NCI-H82 (cell line): ENCODE results near the gene ATP6V1E1.
"Not testable (repeated sequence)": the region's sequence is repeated elsewhere in the genome, so short reads cannot be mapped to it uniquely, and the experiment has no call there.

Experiments used
- DNase-seq: peaks from one replicate; lab custom pipeline; 2025; lab: John Stamatoyannopoulos, UW

Gene ATP6V1E1

DNA sequence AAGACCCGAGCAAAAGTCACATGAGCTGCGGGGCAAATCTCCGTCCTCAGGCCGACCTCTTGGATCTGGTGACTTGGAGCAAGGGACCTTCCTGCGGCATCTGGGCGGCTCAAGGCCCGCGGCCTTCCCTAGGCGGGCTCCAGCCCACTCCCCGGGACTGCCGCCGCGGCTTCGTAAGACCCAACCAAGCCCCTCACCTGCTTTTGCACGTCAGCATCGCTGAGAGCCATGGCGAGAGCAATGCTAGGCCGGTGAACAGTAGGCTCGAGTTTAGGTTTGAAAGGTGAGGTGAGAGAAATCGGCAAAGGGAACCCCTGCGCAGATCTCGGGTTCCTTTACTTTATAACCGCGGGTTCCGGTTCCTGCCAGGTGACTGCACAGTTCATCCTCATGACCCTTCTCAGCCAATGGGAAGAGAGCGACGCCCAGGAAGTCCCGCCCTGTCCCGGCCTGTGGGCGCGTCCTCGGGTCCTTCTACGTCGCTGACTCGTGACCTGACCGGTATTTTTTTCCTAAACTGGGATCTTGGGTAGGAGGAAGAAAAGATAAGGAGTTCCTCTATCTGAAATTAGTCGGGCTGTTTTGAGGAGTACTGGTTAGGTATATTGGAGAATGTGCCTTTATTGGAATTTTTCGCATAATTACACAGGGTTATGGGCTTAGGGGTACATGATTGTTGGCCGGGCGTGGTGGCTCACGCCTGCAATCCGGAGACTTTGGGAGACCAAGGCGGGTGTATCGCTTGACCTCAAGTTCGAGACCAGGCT, at the start of gene ATP6V1E1:
ATP6V1E1 (minus strand) TSS at position 344 of the 767 bp plus-strand sequence; CDS start at position 230, 114 bp downstream.
- DNase-seq: peak; percentile 94

- DNase-seq: no peak
These were observed 47.0 kb upstream of the ATP6V1E1 start for GRCh38 chr22:17675584-17675983.

DNA sequence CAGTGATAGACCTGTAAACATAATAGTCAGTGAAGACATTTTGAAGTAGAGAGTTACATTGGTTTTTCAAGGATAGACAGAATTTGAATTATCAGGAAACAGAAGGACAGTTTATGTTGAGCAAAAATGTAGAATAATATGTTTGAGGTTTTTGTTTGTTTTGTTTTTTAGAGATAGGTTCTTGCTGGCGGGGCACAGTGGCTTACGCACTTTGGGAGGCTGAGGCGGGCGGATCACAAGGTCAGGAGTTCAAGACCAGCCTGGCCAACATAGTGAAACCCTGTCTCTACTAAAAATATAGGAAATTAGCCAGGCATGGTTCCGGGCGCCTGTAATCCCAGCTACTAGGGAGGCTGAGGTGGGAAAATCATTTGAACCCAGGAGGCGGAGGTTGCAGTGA, 45.6 kb upstream of the ATP6V1E1 start:
- no peak for DNase-seq

DNA sequence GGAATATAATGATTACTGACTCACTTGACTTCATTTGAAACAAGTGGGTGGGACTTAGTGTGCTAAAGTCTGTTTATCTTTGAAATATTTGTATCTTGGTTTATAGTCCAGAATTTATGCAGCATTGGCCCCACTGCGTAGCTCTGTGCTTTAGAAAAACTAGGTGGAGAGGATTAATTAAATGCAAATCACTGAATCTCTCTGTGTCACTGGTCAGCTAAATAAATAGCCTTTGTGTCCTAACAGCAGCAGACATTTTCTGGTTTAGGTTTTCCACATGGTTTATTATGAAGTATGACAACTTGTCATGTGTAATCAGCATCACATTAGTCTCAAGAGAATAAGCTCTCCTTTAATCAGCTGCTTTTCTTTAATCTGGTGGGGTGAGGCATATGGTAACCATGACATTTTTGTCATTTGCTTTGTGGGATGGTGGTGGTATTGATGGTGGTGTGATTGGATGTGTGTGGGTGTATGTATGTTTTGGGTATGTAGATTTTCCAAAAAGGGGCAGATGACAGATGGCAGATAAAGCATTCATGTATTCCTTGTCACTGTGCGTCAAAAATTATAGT, 44.0 kb upstream of the ATP6V1E1 start:
- DNase-seq: peak; percentile 27

GRCh38 chr22:17671521-17672092, 43.1 kb upstream of the ATP6V1E1 start:
- not testable (repeated sequence) for DNase-seq

DNA sequence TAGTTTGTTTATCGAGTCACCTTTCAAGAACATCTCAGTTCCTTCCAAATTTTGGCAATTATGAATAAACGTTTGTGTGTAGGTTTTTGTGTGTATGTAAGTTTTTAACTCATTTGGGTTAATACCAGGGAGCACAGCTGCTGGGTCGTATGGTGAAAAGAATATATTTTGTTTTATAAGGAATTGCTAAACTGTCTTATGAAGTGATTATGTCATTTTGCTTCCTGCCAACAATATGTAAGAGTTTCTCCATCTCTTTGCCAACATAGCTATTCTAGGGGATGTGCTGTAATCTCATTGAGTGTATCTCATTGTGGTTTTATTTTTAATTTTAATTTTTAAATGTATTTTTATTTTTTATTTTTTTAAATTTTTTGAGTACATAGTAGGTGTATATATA, 37.3 kb upstream of the ATP6V1E1 start:
- no peak for DNase-seq

- no peak for DNase-seq
These were observed 36.7 kb upstream of the ATP6V1E1 start for GRCh38 chr22:17665248-17665647.

DNA sequence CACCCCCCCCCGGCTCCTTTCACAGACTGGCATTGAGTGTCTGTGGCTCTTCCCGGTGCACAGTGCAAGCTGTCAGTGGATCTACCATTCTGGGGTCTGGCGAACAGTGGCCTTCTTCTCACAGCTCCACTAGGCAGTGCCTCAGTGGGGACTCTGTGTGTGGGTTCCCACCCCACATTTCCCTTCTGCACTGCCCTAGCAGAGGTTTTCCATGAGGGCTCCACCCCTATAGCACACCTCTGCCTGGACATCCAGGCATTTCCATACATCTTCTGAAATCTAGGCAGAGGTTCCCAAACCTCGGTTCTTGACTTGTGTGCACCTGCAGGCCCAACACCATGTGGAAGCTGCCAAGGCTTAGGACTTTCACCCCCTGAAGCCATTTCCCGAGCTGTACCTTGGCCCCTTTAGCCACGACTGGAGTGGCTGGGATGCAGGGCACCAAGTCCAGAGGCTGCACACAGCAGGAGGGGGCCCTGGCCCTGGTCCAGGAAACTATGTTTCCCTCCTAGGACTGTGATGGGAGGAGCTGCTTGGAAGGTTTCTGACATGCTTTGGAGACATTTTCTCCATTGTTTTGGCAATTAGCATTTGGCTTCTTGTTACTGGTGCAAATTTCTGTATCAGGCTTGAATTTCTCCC, 36.0 kb upstream of the ATP6V1E1 start:
- no peak for DNase-seq

- DNase-seq: no peak
These were observed 28.4 kb upstream of the ATP6V1E1 start for GRCh38 chr22:17656870-17657395.

GRCh38 chr22:17655289-17655688, 26.7 kb upstream of the ATP6V1E1 start:
- no peak for DNase-seq

DNA sequence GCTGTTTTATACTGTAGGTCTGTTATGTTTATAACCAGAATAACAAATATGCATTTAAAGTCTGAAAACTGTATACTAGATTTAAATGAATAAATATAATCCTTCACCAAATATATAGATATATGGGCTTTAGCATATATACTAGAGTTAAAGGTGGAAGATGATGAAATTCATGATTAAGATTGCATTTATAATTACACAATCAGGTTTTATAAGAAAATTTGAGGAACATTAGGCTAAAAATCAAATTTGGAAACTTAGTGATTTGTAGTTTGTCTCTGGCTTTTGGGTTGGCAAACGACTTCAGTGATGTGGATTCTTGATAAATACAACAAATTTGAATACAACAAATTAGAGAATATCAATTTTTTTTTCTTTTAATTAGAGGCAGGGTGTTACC, 20.0 kb upstream of the ATP6V1E1 start:
- no peak for DNase-seq

DNA sequence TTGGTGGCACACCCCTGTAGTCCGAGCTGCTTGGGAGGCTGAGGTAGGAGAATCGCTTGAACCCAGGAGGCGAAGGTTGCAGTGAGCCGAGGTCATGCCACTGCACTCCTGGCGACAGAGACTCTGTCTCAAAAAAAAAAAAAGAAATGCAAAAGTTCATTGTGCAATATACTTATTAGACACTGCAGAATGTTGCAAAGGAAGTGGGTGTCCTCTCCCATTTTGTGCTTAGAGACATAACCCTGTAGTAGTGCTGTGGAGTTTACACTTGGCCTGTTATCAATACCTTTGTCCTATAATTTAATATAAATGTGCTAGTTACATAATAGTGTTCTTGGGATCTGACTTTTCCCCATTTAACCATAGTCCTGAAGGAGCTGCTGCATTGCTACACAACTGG, 19.4 kb upstream of the ATP6V1E1 start:
- no peak for DNase-seq

DNA sequence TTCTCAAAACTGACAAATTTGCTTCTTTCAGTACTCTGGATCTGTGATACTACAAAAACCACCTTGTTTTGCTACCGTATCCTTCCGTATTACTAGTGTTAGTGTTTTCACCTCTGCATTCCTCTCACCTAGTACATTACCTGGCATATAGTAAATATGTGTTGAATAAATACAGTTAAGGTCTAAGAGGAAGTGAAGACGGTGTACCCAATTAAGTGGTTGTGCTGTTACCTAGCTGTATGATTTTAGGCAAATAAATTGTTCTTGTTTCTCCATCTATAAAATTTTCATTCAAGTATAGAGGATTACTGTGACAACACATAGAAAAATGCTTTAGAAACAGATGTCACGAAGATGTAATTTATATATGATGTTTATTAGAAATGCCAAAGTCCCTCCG, 18.9 kb upstream of the ATP6V1E1 start:
- DNase-seq: no peak

GRCh38 chr22:17642357-17642756, 13.8 kb upstream of the ATP6V1E1 start:
- DNase-seq: not testable (repeated sequence)

DNA sequence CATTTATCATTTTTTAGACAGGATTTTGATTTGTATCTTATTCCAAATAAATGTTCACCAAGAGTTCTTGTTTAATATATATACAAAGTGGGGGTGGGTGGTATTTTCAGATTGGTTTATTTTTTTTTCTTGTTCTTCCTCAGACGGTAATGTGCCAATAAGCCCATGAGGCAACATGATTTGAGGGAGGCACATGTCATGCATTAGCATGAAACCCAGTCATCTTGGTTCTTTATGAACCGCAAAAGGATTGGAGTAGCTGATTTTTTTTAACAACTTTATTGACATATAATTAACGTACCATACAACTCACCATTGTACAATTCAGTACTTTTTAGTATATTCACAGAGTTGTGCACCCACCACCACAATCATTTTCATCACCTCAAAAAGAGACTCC, 12.7 kb upstream of the ATP6V1E1 start:
- no peak for DNase-seq

DNA sequence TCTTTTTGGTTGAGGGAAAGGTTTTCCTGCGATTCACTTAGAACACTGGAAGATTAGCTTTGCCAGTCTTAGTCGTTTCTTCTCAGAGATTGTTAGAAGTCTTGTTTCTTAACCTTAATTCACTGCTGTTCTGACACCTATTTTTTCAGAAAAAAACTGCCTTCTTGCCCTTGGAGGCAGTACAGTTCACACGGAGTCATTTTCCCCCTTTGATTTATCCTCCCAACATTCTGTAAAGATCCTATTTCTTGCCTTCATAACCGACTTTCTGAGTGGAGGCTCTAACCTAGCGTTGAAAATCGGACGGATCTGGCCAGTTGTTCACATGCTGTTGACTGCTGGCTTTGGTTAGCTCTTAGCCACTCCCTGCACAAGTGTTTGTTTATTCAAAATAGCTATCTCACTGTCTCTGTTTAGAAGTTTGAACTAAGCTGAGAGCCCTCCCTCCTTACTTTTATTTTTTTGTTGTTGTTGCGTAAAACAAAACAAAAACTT, 10.7 kb upstream of the ATP6V1E1 start:
- DNase-seq: peak; percentile 41

DNA sequence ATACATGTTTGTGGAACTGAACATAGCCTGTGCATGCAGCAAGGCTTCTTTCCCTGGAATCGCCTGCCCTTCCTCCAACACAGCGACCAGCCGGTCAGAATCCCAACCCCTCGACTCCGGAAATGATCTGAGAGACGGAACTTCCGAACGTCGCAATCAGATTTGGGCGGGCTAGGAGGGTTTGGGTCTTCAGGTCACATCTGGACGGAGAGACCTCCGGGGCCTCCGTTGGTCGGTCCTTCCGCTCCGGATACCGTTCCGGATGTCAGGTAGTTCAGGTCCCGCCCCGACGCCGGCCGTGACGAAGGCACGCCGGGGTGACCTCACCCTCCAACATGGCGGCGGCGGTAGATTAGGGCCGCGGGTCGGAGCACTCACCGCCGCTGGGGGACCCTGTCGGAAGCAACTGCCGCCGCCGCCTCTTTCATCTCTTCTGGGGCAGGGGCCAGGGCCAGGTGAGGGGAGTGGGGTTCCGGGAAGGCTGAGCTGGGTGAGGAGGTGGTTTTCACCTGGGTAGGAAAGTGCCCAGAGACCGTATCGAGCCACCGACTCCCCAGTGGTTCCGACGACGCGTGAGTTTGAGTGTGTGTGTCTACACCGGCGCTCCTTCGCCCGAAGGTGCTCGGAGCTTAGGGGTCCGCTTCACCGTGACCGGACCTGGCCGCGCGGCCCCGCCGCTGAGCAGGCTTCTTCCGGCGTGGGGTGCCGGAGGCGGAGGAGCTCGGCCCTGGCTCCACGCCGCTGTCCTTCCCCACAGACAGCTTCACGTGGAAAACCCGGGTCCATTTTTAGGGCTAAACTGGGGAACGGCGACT, 10.1 kb upstream of the ATP6V1E1 start, which contains the start of gene BCL2L13:
BCL2L13 (plus strand) TSS at position 326 of the 815 bp plus-strand sequence. CDS start 16,955 bp downstream, outside the sequence.
- peak; percentile 94 for DNase-seq

DNA sequence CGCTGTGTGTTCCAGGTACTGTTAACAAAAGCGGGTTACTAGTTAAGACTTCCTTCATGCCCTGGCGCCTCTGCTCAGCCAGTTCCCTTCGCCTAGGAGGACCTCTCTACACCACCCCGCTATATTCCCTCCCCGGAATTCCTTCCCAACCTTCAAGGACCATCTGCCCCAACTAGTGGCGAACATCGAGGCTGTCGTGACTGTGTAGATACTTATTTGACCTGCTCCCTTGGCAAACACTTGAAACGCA, 9.6 kb upstream of the ATP6V1E1 start:
- peak; percentile 76 for DNase-seq

GRCh38 chr22:17637490-17638181, 9.1 kb upstream of the ATP6V1E1 start:
- no peak for DNase-seq

- DNase-seq: not testable (repeated sequence)
These were observed 8.3 kb upstream of the ATP6V1E1 start for GRCh38 chr22:17636850-17637249.

DNA sequence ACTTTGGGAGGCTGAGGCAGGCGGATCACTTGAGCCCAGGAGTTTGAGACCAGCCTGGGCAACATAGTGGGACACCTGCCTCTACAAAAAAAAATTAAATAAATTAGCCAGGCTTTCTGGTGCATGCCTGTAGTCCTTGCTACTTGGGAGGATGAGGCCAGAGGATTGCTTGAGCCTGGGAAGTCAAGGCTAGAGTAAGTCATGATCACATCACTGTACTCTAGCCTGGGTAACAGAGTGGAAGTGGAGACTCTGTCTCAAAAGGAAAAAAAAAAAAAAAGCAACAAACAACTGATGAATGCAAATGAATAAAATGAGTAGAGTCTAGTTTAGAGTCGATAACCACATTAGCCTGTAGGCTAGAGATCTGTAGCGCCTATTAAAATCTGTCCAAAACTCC, 6.1 kb upstream of the ATP6V1E1 start:
- no peak for DNase-seq
